ENCODE measurements around the gene AHSG. TPM values are rescaled to one million over a fixed set of nuclear protein-coding genes. Genes with fewer than 3 reads are reported as not detected.

The AHSG gene
- 0.13 TPM for polyA plus RNA-seq (2013, experiment 1 of 2)
- polyA plus RNA-seq (2013, experiment 2 of 2): 0.10 TPM

GRCh38 chr3:186612721-186613636, at the start of gene AHSG:
Gene AHSG, plus strand, starts transcription at chr3:186613060. Its CDS starts 82 bp downstream, at chr3:186613142.
- no peak within 1 kb of the TSS for H3K27ac ChIP-seq (replicated peaks; ENCODE audit: low read length)
- no peak within 1 kb of the TSS for H3K18ac ChIP-seq (ENCODE audit: low read length)
- no peak within 1 kb of the TSS for H2AK5ac ChIP-seq (ENCODE audit: low read depth, low read length)
- no peak within 1 kb of the TSS for H3K23ac ChIP-seq (ENCODE audit: low read depth, low read length, poor library complexity)
- DNase-seq (ENCODE audit: low spot score): no peak
- no peaks in the 10 kb centered on the region for H3K79me1 ChIP-seq (ENCODE audit: low read depth, low read length)
- H2BK12ac ChIP-seq (ENCODE audit: low read length): no peak within 1 kb of the TSS
- H3K27me3 ChIP-seq (ENCODE audit: control insufficient read depth in 3 of 3, insufficient read depth in 3 of 3, low read depth in 1 of 3, low read length in 3 of 3): peaks cover 0 to 28% (median 0%) of the 10 kb centered on the region in 3 experiments
- WGBS, 2 donors (ENCODE audit: extremely low coverage in 2 of 2, insufficient read length in 2 of 2, insufficient replicate concordance in 1 of 2): no CpG with 5 or more reads among the region's 7 CpGs
- H2BK5ac ChIP-seq (ENCODE audit: low read length): no peak within 1 kb of the TSS
- no peak within 1 kb of the TSS for H3K9ac ChIP-seq (ENCODE audit: low read depth, low read length, poor library complexity)
- H3K4me1 ChIP-seq (ENCODE audit: control insufficient read depth in 2 of 2, insufficient read depth in 1 of 2, low read depth in 1 of 2, low read length in 2 of 2): no peaks in the 10 kb centered on the region
- H2AFZ ChIP-seq (ENCODE audit: low read length): no peak within 1 kb of the TSS
- H2BK120ac ChIP-seq (ENCODE audit: low read depth, low read length): no peak within 1 kb of the TSS
- no peak within 1 kb of the TSS for H3K4me3 ChIP-seq (ENCODE audit: low read length in 2 of 2)
- H3K14ac ChIP-seq (ENCODE audit: low read length): no peak within 1 kb of the TSS
- no peaks in the 10 kb centered on the region for H3K9me3 ChIP-seq (replicated peaks in 1 of 2; ENCODE audit: control insufficient read depth in 2 of 2, insufficient read depth in 1 of 2, low read depth in 1 of 2, low read length in 2 of 2)
- no peak within 1 kb of the TSS for H4K8ac ChIP-seq (ENCODE audit: low read depth, low read length)
- no peak within 1 kb of the TSS for H3K4me2 ChIP-seq (ENCODE audit: insufficient read depth, low read length, poor library complexity, severe bottlenecking)
- no peak within 1 kb of the TSS for H2BK15ac ChIP-seq (ENCODE audit: low read length)
- H4K91ac ChIP-seq (ENCODE audit: low read depth, low read length, poor library complexity): no peak within 1 kb of the TSS
- H3K4ac ChIP-seq (ENCODE audit: low read length): no peak within 1 kb of the TSS
- no peaks in the 10 kb centered on the region for H3K36me3 ChIP-seq (replicated peaks in 1 of 2; ENCODE audit: control insufficient read depth in 2 of 2, insufficient read depth in 2 of 2, low read length in 2 of 2)

- DNase-seq (ENCODE audit: low spot score): no peak
- Histone ChIP-seq H3K27ac (replicated peaks; ENCODE audit: low read length) (no peak overlapping the region), H2AK5ac (ENCODE audit: low read depth, low read length) (no peak overlapping the region), H3K23ac (ENCODE audit: low read depth, low read length, poor library complexity) (no peak overlapping the region), H3K4me1 (ENCODE audit: control insufficient read depth in 2 of 2, insufficient read depth in 1 of 2, low read depth in 1 of 2, low read length in 2 of 2) (peaks cover 2 to 4% of the 10 kb centered on the region in 2 donors), H2BK5ac (ENCODE audit: low read length) (no peak overlapping the region), H3K14ac (ENCODE audit: low read length) (no peak overlapping the region), H3K18ac (ENCODE audit: low read length) (no peak overlapping the region), H4K8ac (ENCODE audit: low read depth, low read length) (no peak overlapping the region), H2AFZ (ENCODE audit: low read length) (no peak overlapping the region), H3K27me3 (ENCODE audit: control insufficient read depth in 3 of 3, insufficient read depth in 3 of 3, low read depth in 1 of 3, low read length in 3 of 3) (no peaks in the 10 kb centered on the region), H2BK120ac (ENCODE audit: low read depth, low read length) (no peak overlapping the region), H2BK12ac (ENCODE audit: low read length) (no peak overlapping the region), H3K4ac (ENCODE audit: low read length) (no peak overlapping the region), H3K9me3 (replicated peaks in 1 of 2; ENCODE audit: control insufficient read depth in 2 of 2, insufficient read depth in 1 of 2, low read depth in 1 of 2, low read length in 2 of 2) (no peaks in the 10 kb centered on the region), H3K9ac (ENCODE audit: low read depth, low read length, poor library complexity) (no peak overlapping the region), H3K4me3 (ENCODE audit: low read length in 2 of 2) (no peak overlapping the region), H2BK15ac (ENCODE audit: low read length) (no peak overlapping the region), H3K79me1 (ENCODE audit: low read depth, low read length) (no peaks in the 10 kb centered on the region), H4K91ac (ENCODE audit: low read depth, low read length, poor library complexity) (no peak overlapping the region), H3K4me2 (ENCODE audit: insufficient read depth, low read length, poor library complexity, severe bottlenecking) (no peak overlapping the region), H3K36me3 (replicated peaks in 1 of 2; ENCODE audit: control insufficient read depth in 2 of 2, insufficient read depth in 2 of 2, low read length in 2 of 2) (peaks cover 0 to 34% of the 10 kb centered on the region in 2 donors)
Observed at GRCh38 chr3:186564586-186564985, 48.3 kb upstream of the AHSG start.

GRCh38 chr3:186566772-186567071, 46.1 kb upstream of the AHSG start:
- Histone ChIP-seq H3K9me3 (replicated peaks in 1 of 2; ENCODE audit: control insufficient read depth in 2 of 2, insufficient read depth in 1 of 2, low read depth in 1 of 2, low read length in 2 of 2) (no peaks in the 10 kb centered on the region), H3K18ac (ENCODE audit: low read length) (peak overlapping the region; percentile 95), H2AK5ac (ENCODE audit: low read depth, low read length) (peak overlapping the region; percentile 41), H3K4ac (ENCODE audit: low read length) (no peak overlapping the region), H2BK12ac (ENCODE audit: low read length) (no peak overlapping the region), H2BK5ac (ENCODE audit: low read length) (peak overlapping the region; percentile 40), H3K4me1 (ENCODE audit: control insufficient read depth in 2 of 2, insufficient read depth in 1 of 2, low read depth in 1 of 2, low read length in 2 of 2) (peaks cover 6 to 10% of the 10 kb centered on the region in 2 donors), H3K36me3 (replicated peaks in 1 of 2; ENCODE audit: control insufficient read depth in 2 of 2, insufficient read depth in 2 of 2, low read length in 2 of 2) (peaks cover 0 to 20% of the 10 kb centered on the region in 2 donors), H2BK120ac (ENCODE audit: low read depth, low read length) (no peak overlapping the region), H3K27me3 (ENCODE audit: control insufficient read depth in 3 of 3, insufficient read depth in 3 of 3, low read depth in 1 of 3, low read length in 3 of 3) (no peaks in the 10 kb centered on the region), H2BK15ac (ENCODE audit: low read length) (peak overlapping the region; percentile 94), H3K79me1 (ENCODE audit: low read depth, low read length) (peaks cover 8% of the 10 kb centered on the region), H3K23ac (ENCODE audit: low read depth, low read length, poor library complexity) (peak overlapping the region; percentile 100), H3K4me2 (ENCODE audit: insufficient read depth, low read length, poor library complexity, severe bottlenecking) (peak overlapping the region; percentile 78), H4K8ac (ENCODE audit: low read depth, low read length) (no peak overlapping the region), H3K9ac (ENCODE audit: low read depth, low read length, poor library complexity) (peak overlapping the region; percentile 98), H3K14ac (ENCODE audit: low read length) (peak overlapping the region; percentile 23), H3K4me3 (ENCODE audit: low read length in 2 of 2) (peak overlapping the region; percentile 99), H4K91ac (ENCODE audit: low read depth, low read length, poor library complexity) (no peak overlapping the region), H2AFZ (ENCODE audit: low read length) (peak overlapping the region; percentile 99), H3K27ac (replicated peaks; ENCODE audit: low read length) (peak overlapping the region; percentile 75)
- no CpG with 5 or more reads among the region's 14 CpGs for WGBS, 2 donors (ENCODE audit: extremely low coverage in 2 of 2, insufficient read length in 2 of 2, insufficient replicate concordance in 1 of 2)
- peak; percentile 17 for DNase-seq (ENCODE audit: low spot score)

GRCh38 chr3:186567072-186567921, 45.6 kb upstream of the AHSG start, which contains the start of gene TBCCD1:
Gene TBCCD1, minus strand, starts transcription at chr3:186567339. Its CDS starts 3,010 bp downstream, at chr3:186564329.
- DNase-seq (ENCODE audit: low spot score): peak; percentile 94
- H3K36me3 ChIP-seq (replicated peaks in 1 of 2; ENCODE audit: control insufficient read depth in 2 of 2, insufficient read depth in 2 of 2, low read length in 2 of 2): peaks cover 0 to 20% of the 10 kb centered on the region in 2 donors
- peak within 1 kb of the TSS; percentile 23 for H3K14ac ChIP-seq (ENCODE audit: low read length)
- peak within 1 kb of the TSS; percentile 78 for H3K4me2 ChIP-seq (ENCODE audit: insufficient read depth, low read length, poor library complexity, severe bottlenecking)
- H3K27ac ChIP-seq (replicated peaks; ENCODE audit: low read length): peak within 1 kb of the TSS; percentile 75
- peak within 1 kb of the TSS; percentile 99 for H2AFZ ChIP-seq (ENCODE audit: low read length)
- H2BK5ac ChIP-seq (ENCODE audit: low read length): peak within 1 kb of the TSS; percentile 40
- no CpG with 5 or more reads among the region's 66 CpGs for WGBS, 2 donors (ENCODE audit: extremely low coverage in 2 of 2, insufficient read length in 2 of 2, insufficient replicate concordance in 1 of 2)
- no peak within 1 kb of the TSS for H4K8ac ChIP-seq (ENCODE audit: low read depth, low read length)
- peak within 1 kb of the TSS; percentile 99 for H3K4me3 ChIP-seq (ENCODE audit: low read length in 2 of 2)
- peak within 1 kb of the TSS; percentile 94 for H2BK15ac ChIP-seq (ENCODE audit: low read length)
- peaks cover 8% of the 10 kb centered on the region for H3K79me1 ChIP-seq (ENCODE audit: low read depth, low read length)
- no peaks in the 10 kb centered on the region for H3K27me3 ChIP-seq (ENCODE audit: control insufficient read depth in 3 of 3, insufficient read depth in 3 of 3, low read depth in 1 of 3, low read length in 3 of 3)
- peak within 1 kb of the TSS; percentile 95 for H3K18ac ChIP-seq (ENCODE audit: low read length)
- no peak within 1 kb of the TSS for H4K91ac ChIP-seq (ENCODE audit: low read depth, low read length, poor library complexity)
- peaks cover 6 to 10% of the 10 kb centered on the region in 2 donors for H3K4me1 ChIP-seq (ENCODE audit: control insufficient read depth in 2 of 2, insufficient read depth in 1 of 2, low read depth in 1 of 2, low read length in 2 of 2)
- H3K9ac ChIP-seq (ENCODE audit: low read depth, low read length, poor library complexity): peak within 1 kb of the TSS; percentile 98
- no peak within 1 kb of the TSS for H3K4ac ChIP-seq (ENCODE audit: low read length)
- H2BK120ac ChIP-seq (ENCODE audit: low read depth, low read length): no peak within 1 kb of the TSS
- no peak within 1 kb of the TSS for H2BK12ac ChIP-seq (ENCODE audit: low read length)
- no peaks in the 10 kb centered on the region for H3K9me3 ChIP-seq (replicated peaks in 1 of 2; ENCODE audit: control insufficient read depth in 2 of 2, insufficient read depth in 1 of 2, low read depth in 1 of 2, low read length in 2 of 2)
- H3K23ac ChIP-seq (ENCODE audit: low read depth, low read length, poor library complexity): peak within 1 kb of the TSS; percentile 100
- peak within 1 kb of the TSS; percentile 41 for H2AK5ac ChIP-seq (ENCODE audit: low read depth, low read length)

Measured in neuronal stem cell (in vitro differentiated cells).